ENCODE measurements around the gene SDK2. TPM values are rescaled to one million over a fixed set of nuclear protein-coding genes. Genes with fewer than 3 reads are reported as not detected.
A peak's percentile ranks its signal among the peaks of the same experiment; 100 is the strongest.

SDK2 gene
- polyA plus RNA-seq, 3 donors, result 0.01 TPM; not detected in 2

GRCh38 chr17:73368085-73368631 lies 276.1 kb downstream of the SDK2 start:
- no peak overlapping the region for H3K27ac ChIP-seq (ENCODE audit: low read depth in 1 of 2, low read length in 2 of 2)
- WGBS (ENCODE audit: insufficient coverage), result 93% methylated on average over 17 of the region's 18 CpGs
- H4K20me1 ChIP-seq (ENCODE audit: insufficient read depth, low read length), result no peaks in the 10 kb centered on the region
- peaks cover 17% of the 10 kb centered on the region for H3K4me1 Mint-ChIP-seq
- H3K36me3 ChIP-seq (replicated peaks in 1 of 2; ENCODE audit: control insufficient read depth in 1 of 2, insufficient read depth in 2 of 2, low read length in 2 of 2), result no peaks in the 10 kb centered on the region
- H3K27me3 ChIP-seq (ENCODE audit: control insufficient read depth in 2 of 2, insufficient read depth in 2 of 2, low read length in 2 of 2), result no peaks in the 10 kb centered on the region
- no peak for DNase-seq
- H3K9me3 ChIP-seq (replicated peaks in 1 of 2; ENCODE audit: control insufficient read depth in 1 of 2, insufficient read depth in 1 of 2, low read length in 2 of 2), result no peaks in the 10 kb centered on the region
- no peaks in the 10 kb centered on the region for H3K79me2 ChIP-seq (ENCODE audit: insufficient read depth, low read length)
- no peak overlapping the region for H3K9ac ChIP-seq (ENCODE audit: insufficient read depth, low read length, poor library complexity, severe bottlenecking)
- TF ChIP-seq CTCF (IDR thresholded peaks at IDR 0.05), result no peak
- no peak overlapping the region for H3K4me3 Mint-ChIP-seq
- intact Hi-C loops (cut with micrococcal nuclease), result loop anchor here (1.0 to 5.0 kb wide), 2 partner anchors 56 to 113 kb away; partner anchors contain the start of gene CDC42EP4 (in 1 of the 2)
- no peak overlapping the region for H3K4me3 ChIP-seq (replicated peaks in 1 of 3; ENCODE audit: low read depth in 2 of 3, low read length in 3 of 3)
- H3K36me3 Mint-ChIP-seq, result no peaks in the 10 kb centered on the region
- peaks cover 0 to 3% of the 10 kb centered on the region in 2 donors for H3K4me1 ChIP-seq (ENCODE audit: control insufficient read depth in 1 of 2, insufficient read depth in 2 of 2, low read length in 2 of 2)
- peak overlapping the region in 1 of 7 donors; percentile 50 for H3K27ac Mint-ChIP-seq
- peaks cover 1 to 9% (median 4%) of the 10 kb centered on the region in 3 donors for H3K27me3 Mint-ChIP-seq (ENCODE audit: low read depth in 3 of 3)
- no peak overlapping the region for H2AFZ ChIP-seq (ENCODE audit: insufficient read depth, low read depth, low read length, poor library complexity, severe bottlenecking)
- H3K9me3 Mint-ChIP-seq, result peaks cover 0 to 2% (median 0%) of the 10 kb centered on the region in 7 donors
- H3K4me2 ChIP-seq (replicated peaks; ENCODE audit: extremely low read depth, low read length, poor library complexity, severe bottlenecking), result no peak overlapping the region

GRCh38 chr17:73365906-73366623 lies 278.2 kb downstream of the SDK2 start:
- Histone ChIP-seq H3K4me2 (replicated peaks; ENCODE audit: extremely low read depth, low read length, poor library complexity, severe bottlenecking) (no peak overlapping the region), H3K79me2 (ENCODE audit: insufficient read depth, low read length) (no peaks in the 10 kb centered on the region), H3K9ac (ENCODE audit: insufficient read depth, low read length, poor library complexity, severe bottlenecking) (no peak overlapping the region), H3K9me3 (replicated peaks in 1 of 2; ENCODE audit: control insufficient read depth in 1 of 2, insufficient read depth in 1 of 2, low read length in 2 of 2) (no peaks in the 10 kb centered on the region), H2AFZ (ENCODE audit: insufficient read depth, low read depth, low read length, poor library complexity, severe bottlenecking) (no peak overlapping the region), H3K4me1 (ENCODE audit: control insufficient read depth in 1 of 2, insufficient read depth in 2 of 2, low read length in 2 of 2) (peaks cover 0 to under 1% of the 10 kb centered on the region in 2 donors), H3K27me3 (ENCODE audit: control insufficient read depth in 2 of 2, insufficient read depth in 2 of 2, low read length in 2 of 2) (no peaks in the 10 kb centered on the region), H3K36me3 (replicated peaks in 1 of 2; ENCODE audit: control insufficient read depth in 1 of 2, insufficient read depth in 2 of 2, low read length in 2 of 2) (no peaks in the 10 kb centered on the region), H3K4me3 (replicated peaks in 1 of 3; ENCODE audit: low read depth in 2 of 3, low read length in 3 of 3) (no peak overlapping the region), H3K27ac (ENCODE audit: low read depth in 1 of 2, low read length in 2 of 2) (no peak overlapping the region), H4K20me1 (ENCODE audit: insufficient read depth, low read length) (no peaks in the 10 kb centered on the region)
- H3K9me3 Mint-ChIP-seq, result peaks cover 0 to 2% (median 0%) of the 10 kb centered on the region in 7 donors
- TF ChIP-seq CTCF (IDR thresholded peaks at IDR 0.05), result no peak
- no peak for DNase-seq
- no peak overlapping the region for H3K4me3 Mint-ChIP-seq
- no peak overlapping the region for H3K27ac Mint-ChIP-seq
- WGBS (ENCODE audit: insufficient coverage), result 87% methylated on average over 20 of the region's 23 CpGs
- peaks cover under 1 to 9% (median 1%) of the 10 kb centered on the region in 3 donors for H3K27me3 Mint-ChIP-seq (ENCODE audit: low read depth in 3 of 3)
- H3K36me3 Mint-ChIP-seq, result no peaks in the 10 kb centered on the region
- intact Hi-C loops (cut with micrococcal nuclease), result loop anchor here in 1 of 2 donors (5.0 kb wide), 1 partner anchor 54 kb away; the partner anchor contains the start of gene CDC42EP4
- peaks cover 8% of the 10 kb centered on the region for H3K4me1 Mint-ChIP-seq
